Mesodermal cell (in vitro differentiated cells): ENCODE data around the gene NIT1.
A peak's percentile ranks its signal among the peaks of the same experiment; 100 is the strongest.
"Not testable (repeated sequence)": the region's sequence is repeated elsewhere in the genome, so short reads cannot be mapped to it uniquely, and the experiment has no call there.

ENCODE experiments used
- H3K27ac ChIP-seq: 2 replicates; pipeline ENCODE4 v1.7.0; 2013; ENCODE audit warnings: mild to moderate bottlenecking, low read depth, low read length, moderate library complexity; ENCODE audit not compliant: severe bottlenecking
- H3K36me3 ChIP-seq: 2 replicates; pipeline ENCODE4 v1.7.1; 2013; ENCODE audit warnings: mild to moderate bottlenecking, low read length, moderate library complexity; ENCODE audit not compliant: control insufficient read depth, insufficient read depth
- H3K4me1 ChIP-seq: one replicate; pipeline ENCODE4 v1.7.1; 2013; ENCODE audit warnings: mild to moderate bottlenecking, low read length; ENCODE audit not compliant: insufficient read depth, control insufficient read depth, poor library complexity, severe bottlenecking
- H3K4me3 ChIP-seq: 2 replicates; pipeline ENCODE4 v1.7.0; 2013; ENCODE audit warnings: low read length, control low read depth, mild to moderate bottlenecking; ENCODE audit not compliant: insufficient read depth, poor library complexity, severe bottlenecking; ENCODE audit errors: extremely low read depth
- H3K9me3 ChIP-seq: 2 replicates; pipeline ENCODE4 v1.7.1; 2013; ENCODE audit warnings: mild to moderate bottlenecking, low read length, moderate library complexity; ENCODE audit not compliant: control insufficient read depth
- WGBS, 2 experiments: methylation state at CpG; one replicate each; pipeline ENCODE4 v1.1.5; 2013; ENCODE audit warnings: missing lambda C conversion rate in 2 of 2; ENCODE audit not compliant: insufficient coverage in 2 of 2; 5-methylcytosine and 5-hydroxymethylcytosine counted together

Gene NIT1

DNA sequence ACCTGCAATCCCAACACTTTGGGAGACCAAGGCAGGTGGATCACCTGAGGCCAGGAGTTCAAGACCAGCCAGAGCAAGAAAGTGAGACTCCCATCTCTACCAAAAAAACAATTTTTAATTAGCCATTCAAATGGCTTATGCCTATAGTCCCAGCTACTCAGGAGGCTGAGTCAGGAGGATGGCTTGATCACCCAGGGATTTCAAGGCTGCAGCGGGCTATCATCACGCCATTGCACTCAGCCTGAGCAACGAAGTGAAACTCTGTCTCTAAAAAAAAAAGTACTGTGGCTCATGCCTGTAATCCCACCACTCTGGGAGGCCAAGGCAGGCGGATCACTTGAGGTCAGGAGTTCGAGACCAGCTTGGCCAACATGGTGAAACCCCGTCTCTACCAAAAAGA is 1.9 kb upstream of the NIT1 start:
- H3K27ac ChIP-seq, H3K9me3 ChIP-seq, H3K4me3 ChIP-seq: not testable (repeated sequence)
- 95 to 97% methylated on average over 6 of the region's 6 CpGs for WGBS, 2 experiments
- Histone ChIP-seq H3K36me3 (peaks cover 48% of the 10 kb centered on the region), H3K4me1 (peaks cover 22% of the 10 kb centered on the region)

DNA sequence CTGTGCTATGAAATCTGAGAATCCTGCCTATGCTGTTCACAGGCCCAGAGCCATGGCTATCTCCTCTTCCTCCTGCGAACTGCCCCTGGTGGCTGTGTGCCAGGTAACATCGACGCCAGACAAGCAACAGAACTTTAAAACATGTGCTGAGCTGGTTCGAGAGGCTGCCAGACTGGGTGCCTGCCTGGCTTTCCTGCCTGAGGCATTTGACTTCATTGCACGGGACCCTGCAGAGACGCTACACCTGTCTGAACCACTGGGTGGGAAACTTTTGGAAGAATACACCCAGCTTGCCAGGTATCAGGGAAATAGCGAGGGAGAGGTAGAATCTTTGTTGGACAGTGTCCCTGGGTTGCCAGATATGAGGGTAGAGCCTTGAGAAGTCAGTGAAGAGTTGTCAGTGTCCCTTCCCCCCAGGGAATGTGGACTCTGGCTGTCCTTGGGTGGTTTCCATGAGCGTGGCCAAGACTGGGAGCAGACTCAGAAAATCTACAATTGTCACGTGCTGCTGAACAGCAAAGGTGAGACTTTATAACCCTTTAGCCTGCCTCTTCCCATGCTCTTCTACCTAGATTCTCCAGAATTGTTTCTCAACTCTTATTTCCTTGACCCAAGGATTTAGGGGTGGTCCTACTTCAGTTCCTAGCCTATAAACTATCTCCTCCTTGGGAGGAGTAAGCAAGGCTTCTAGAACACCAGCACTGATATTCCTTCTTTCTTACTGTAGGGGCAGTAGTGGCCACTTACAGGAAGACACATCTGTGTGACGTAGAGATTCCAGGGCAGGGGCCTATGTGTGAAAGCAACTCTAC is 1.4 kb downstream of the NIT1 start:
- Histone ChIP-seq H3K9me3 (no peaks in the 10 kb centered on the region), H3K4me3 (peak overlapping the region; percentile 100), H3K36me3 (peaks cover 69% of the 10 kb centered on the region), H3K4me1 (peaks cover 22% of the 10 kb centered on the region), H3K27ac (peak overlapping the region; percentile 62)
- 77 to 86% methylated on average over 7 to 10 of the region's 10 CpGs for WGBS, 2 experiments

DNA sequence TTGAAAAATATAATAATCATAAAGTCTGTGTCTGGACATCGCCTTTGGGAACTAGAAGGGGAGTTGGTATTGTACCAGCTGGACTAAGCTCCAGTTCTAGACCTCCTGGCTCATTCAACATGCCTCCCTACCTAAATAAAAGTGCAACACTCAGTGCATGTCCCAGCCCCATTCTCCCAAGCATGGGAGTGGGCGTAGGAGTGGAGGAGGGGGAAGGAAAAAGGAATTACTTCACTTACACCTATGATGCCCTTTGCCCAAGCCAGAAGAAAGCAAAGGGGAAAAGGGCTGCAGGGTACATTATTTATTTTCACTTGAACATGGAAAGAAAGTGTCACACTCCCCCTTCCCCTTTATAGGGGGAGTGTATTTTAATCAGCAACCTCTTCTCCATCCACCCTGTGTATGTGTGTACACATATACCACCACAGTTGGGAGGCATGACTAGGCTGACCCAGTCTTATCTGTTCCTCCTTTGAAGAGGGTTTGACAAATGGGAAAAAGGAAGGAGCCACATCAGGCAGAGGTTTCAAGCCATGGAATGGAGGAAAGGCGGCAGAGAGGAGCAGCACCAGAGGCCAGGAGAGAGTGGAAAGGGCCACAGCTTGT is 3.2 kb downstream of the NIT1 start:
- Histone ChIP-seq H3K4me1 (peaks cover 15% of the 10 kb centered on the region), H3K9me3 (no peaks in the 10 kb centered on the region), H3K4me3 (no peak overlapping the region), H3K27ac (no peak overlapping the region), H3K36me3 (peaks cover 73% of the 10 kb centered on the region)
- 100% methylated on average over 1 of the region's 3 CpGs; no CpG with 5 or more reads in 1 of the 2 experiments for WGBS, 2 experiments

DNA sequence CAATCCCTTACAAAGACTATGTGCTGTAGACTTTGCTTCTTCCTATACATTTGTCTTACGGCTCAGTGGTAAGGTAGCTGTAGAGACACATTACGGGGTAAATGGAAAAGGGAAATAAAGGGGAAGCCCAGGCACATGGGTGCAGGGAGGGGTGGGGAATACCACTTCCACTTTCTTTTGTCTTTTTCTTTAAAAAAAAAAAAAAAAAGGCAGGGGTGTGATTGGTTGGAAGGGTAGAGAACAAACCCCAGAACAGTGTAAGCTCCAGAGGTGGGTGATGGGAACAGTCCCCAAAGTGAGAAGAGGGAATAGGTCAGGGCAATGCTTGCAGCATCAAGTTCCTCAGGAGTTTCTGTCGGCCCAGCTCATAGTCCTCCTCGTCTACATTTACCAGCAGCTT is 3.9 kb downstream of the NIT1 start:
- Histone ChIP-seq H3K4me1 (peaks cover 15% of the 10 kb centered on the region), H3K9me3 (no peaks in the 10 kb centered on the region), H3K36me3 (peaks cover 76% of the 10 kb centered on the region), H3K4me3 (no peak overlapping the region), H3K27ac (no peak overlapping the region)
- 94 to 100% methylated on average over 2 of the region's 4 CpGs for WGBS, 2 experiments

DNA sequence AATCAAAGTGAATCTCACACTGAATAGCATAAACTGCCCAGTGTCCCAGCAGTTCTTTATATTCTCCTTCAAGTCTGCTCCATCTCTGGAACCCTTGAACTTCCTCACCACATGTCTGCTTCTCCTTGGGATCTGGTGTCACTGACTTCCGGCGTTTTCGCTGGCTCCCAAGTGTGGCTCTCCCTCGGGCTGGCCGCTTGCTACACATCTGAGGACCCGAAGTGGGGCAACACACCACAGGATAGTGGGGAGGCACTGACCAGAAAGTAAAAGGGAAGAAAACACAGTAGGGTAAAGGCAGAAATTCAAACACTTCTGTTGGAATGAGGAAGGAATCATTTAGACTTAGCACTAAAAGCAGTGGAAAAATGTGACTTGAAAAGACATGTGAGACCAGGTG is 5.1 kb downstream of the NIT1 start:
- Histone ChIP-seq H3K36me3 (peaks cover 87% of the 10 kb centered on the region), H3K4me3 (no peak overlapping the region), H3K4me1 (peaks cover 15% of the 10 kb centered on the region), H3K9me3 (no peaks in the 10 kb centered on the region), H3K27ac (no peak overlapping the region)
- WGBS, 2 experiments, result 93 to 100% methylated on average over 3 to 5 of the region's 6 CpGs

DNA sequence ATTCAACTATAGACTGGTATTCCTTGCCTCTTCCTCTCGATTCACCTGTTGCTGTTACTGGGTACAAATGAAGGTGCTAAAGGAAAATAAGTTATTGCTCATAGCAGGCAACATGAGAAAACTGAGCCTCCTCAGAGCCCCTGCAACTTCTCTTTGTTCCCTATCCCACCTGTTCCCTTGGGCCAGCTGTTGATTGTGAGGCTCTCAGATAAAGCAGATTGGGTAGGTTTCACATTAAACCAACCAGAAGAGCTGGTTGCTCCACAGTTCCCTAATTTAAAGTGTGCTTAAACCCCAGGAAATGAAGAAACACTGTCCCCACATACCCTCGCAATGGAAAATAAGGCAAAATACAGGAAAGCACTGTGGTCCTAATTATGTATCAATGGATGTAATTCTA is 9.7 kb downstream of the NIT1 start:
- Histone ChIP-seq H3K4me3 (no peak overlapping the region), H3K36me3 (peaks cover 76% of the 10 kb centered on the region), H3K27ac (no peak overlapping the region), H3K9me3 (no peaks in the 10 kb centered on the region), H3K4me1 (no peaks in the 10 kb centered on the region)
- 100% methylated on average over 1 of the region's 2 CpGs; no CpG with 5 or more reads in 1 of the 2 experiments for WGBS, 2 experiments

DNA sequence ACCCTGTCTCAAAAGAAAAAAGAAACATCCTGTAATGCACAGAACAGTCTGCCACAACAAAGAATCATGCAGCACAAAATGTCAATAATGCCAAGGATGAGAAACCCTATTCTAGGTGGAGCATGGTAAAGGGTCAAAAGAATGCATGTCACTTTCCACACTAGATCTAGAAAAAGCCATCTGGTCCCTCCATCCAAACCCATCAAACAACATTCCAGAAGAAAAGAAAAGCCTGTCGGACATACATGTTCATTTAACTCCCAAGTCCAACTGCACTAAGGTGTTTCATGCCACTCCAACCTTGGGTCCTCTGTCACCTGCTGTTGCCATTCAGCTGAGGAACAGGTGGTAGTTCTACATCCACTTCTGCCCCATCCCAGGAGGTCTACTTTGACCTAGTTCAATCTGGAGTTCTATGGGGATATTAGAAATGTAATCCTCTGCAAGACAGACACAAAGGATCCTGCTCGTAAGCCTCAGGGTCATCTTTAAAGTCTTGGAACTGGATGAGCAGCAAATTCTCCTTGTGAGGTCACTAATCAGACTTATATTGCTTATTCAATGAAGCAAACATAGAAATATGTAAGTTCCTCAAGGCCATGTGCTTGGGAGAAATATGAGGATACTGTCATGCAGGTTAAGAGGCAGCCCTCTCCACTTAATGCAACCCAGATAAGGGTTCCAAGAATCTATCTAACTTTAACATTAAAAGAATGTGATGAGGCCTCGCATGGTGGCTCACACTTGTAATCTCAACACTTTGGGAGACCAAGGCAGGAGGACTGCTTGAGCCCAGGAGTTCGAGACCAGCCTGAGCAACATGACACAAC is 10.9 kb downstream of the NIT1 start:
- Histone ChIP-seq H3K36me3 (peaks cover 65% of the 10 kb centered on the region), H3K27ac (no peak overlapping the region), H3K9me3 (no peaks in the 10 kb centered on the region), H3K4me1 (no peaks in the 10 kb centered on the region), H3K4me3 (no peak overlapping the region)
- 90 to 100% methylated on average over 3 of the region's 4 CpGs for WGBS, 2 experiments

DNA sequence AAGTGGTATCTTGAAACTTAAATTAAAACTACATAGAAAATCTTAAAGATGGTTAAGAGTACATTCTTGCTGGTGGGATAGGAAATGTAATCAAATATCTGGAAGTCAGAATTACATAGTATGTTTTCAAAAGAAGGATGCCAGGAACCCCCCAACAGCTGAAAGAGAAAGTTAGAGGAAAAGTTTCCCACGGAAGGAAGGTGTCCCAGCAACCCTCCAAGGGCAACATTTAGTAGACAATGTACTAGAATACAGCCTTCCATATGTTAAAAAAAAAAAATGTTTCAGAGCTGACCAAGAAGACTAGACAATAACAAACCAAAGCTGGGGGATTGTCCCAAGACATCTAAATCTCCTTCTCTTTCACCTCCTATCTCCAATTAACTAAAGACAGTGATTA is 12.4 kb downstream of the NIT1 start:
- H3K4me1 ChIP-seq, result no peaks in the 10 kb centered on the region
- no peaks in the 10 kb centered on the region for H3K9me3 ChIP-seq
- no CpG with 5 or more reads among the region's 1 CpG for WGBS, 2 experiments
- peaks cover 56% of the 10 kb centered on the region for H3K36me3 ChIP-seq
- peak overlapping the region; percentile 94 for H3K4me3 ChIP-seq
- no peak overlapping the region for H3K27ac ChIP-seq

DNA sequence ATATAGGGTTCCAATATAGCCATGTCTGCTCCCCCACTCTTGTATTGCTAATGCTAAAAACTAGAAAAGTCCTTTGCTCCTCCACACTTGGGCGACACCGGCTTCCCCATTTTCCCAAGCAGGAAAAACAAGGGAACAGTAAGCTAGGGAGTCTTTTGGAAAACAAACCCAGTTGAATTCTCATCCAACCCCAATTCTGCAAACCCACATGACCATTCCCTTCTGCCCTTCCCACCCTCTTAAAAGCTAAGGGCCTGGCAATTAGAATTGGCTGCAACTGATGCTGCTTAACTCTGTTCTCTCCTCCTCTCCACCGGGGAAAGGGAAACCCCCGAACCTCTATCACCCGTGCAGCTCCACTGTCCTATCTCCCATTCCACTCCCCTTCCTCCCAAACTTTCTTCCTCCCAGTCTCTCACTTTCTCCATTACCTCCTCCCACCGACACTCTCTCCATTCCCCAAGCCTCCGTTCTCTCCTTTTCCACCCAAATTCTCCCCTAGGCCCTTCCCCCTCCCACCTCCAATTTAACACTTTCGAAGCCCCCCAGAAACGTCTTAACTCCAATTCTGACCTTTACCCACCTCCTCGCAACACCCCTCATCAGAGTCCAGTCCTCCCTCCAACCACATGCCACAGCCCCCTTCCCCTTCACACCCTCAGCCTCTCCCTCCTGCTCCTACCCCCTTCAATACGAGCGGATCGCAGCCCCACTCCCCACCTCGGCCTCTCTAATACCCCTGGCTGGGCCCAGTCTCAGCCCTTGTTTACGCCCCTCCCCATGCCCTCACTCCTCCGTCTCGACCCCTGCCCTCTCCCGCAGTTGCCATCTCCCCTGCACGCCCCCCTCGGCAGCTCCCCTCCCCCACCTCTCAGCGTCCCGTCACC is 13.9 kb downstream of the NIT1 start:
- Histone ChIP-seq H3K9me3 (no peaks in the 10 kb centered on the region), H3K27ac (peak overlapping the region; percentile 99), H3K4me1 (no peaks in the 10 kb centered on the region), H3K36me3 (peaks cover 47% of the 10 kb centered on the region), H3K4me3 (peak overlapping the region; percentile 94)
- WGBS, 2 experiments, result 1% methylated on average over 12 to 20 of the region's 22 CpGs
